Breast epithelium (tissue), 4 donors: ENCODE results near the gene DNASE1L2. TPM values are rescaled to one million over a fixed set of nuclear protein-coding genes. Genes with fewer than 3 reads are reported as not detected.

Experiments
- DNase-seq, 2 donors: peaks; one replicate each; pipeline ENCODE4 v3.0.0-alpha.2; 2019; ENCODE audit warnings: low spot score in 2 of 2
- H3K27ac ChIP-seq, 2 donors: fragments of 200-600 bp; sonication (generic) in 1 of 2; one replicate each; pipeline ENCODE4 v1.5.1; 2016 to 2019; ENCODE audit warnings: mild to moderate bottlenecking in 1 of 2
- H3K27me3 ChIP-seq, 2 donors: fragments of 200-600 bp; sonication (generic) in 1 of 2; one replicate each; pipeline versions ENCODE4 v1.5.1 to v1.6.0; 2017 to 2019; ENCODE audit warnings: control low read depth in 1 of 2, mild to moderate bottlenecking in 1 of 2
- H3K36me3 ChIP-seq: fragments of 200-600 bp; one replicate; pipeline ENCODE4 v1.5.1; 2019
- H3K4me1 ChIP-seq, 2 donors: fragments of 200-600 bp; sonication (generic); one replicate each; pipeline ENCODE4 v1.5.1; 2016 to 2019; ENCODE audit warnings: control low read depth in 1 of 2
- H3K4me3 ChIP-seq, 3 donors: fragments of 200-600 bp; sonication (generic); 1 replicate in 2 of 3; 2 replicates in 1 of 3; pipeline ENCODE4 v1.5.1; 2016 to 2019; ENCODE audit warnings: mild to moderate bottlenecking in 3 of 3, moderate library complexity in 2 of 3
- H3K9me3 ChIP-seq, 2 donors: fragments of 200-600 bp; sonication (generic) in 1 of 2; one replicate each; pipeline ENCODE4 v1.5.1; 2016 to 2019; ENCODE audit warnings: control low read depth in 1 of 2
- POLR2A ChIP-seq: fragments of 450-650 bp; IDR thresholded peaks from one replicate; pipeline ENCODE4 v1.6.1; 2016; ENCODE audit warnings: antibody characterized with exemption, mild to moderate bottlenecking, moderate library complexity
- POLR2AphosphoS5 ChIP-seq, 3 donors: sonication (generic); formaldehyde crosslinking; IDR thresholded peaks; one replicate each; pipeline ENCODE4 v1.6.1; 2017; ENCODE audit warnings: antibody characterized with exemption in 3 of 3
- intact Hi-C: fragments of 100-400 bp; cut with DNase I; formaldehyde crosslinking; loops from one replicate; pipeline ENCODE4 v1.15.1; 2023; ENCODE audit warnings: low total_unique reads
- total RNA-seq, 3 donors: library from RNA; depleted of rRNA; stranded (reverse); fragments of >200 nt; gene quantifications; one replicate each; pipeline ENCODE4 v1.1.0, GENCODE V29; 2016
- TF ChIP-seq, protein P1 (sequence below), 3 donors: fragments of 450-650 bp; IDR thresholded peaks; one replicate each; pipeline ENCODE4 v1.5.1; 2016 to 2017; ENCODE audit warnings: antibody characterized with exemption in 3 of 3, mild to moderate bottlenecking in 3 of 3, moderate library complexity in 3 of 3

Gene DNASE1L2
- total RNA-seq, 3 donors from 2014 or later, result 0.59 to 0.66 TPM; not detected in 1

DNA sequence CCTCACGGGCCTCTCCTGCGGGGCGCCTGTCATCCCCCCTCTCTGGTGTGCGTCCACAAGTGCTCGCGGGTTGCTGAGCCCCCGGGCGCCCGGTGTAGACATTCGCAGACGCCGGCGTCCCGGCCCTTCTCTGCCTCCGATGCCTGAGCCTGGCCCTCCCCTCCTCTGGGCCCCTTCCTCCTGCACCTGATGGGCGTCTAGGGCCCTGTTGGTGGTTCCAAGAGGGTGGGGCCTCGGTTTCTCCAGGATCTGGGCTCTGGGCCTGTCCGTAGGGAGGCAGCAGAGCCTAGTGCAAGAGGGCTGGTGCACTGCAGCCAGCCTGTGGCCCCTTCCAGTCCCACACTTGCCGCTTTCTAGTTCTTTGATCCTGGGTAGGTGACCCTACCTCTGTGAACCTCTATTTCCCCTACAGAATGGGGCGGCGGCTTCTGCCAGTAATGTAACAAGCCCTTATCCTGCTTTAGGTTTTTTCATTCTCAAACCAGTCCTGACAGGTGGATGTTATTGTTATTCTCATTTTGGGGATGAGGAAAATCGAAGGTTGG lies 12.2 kb upstream of the DNASE1L2 start:
- H3K27ac ChIP-seq, result peak overlapping the region; percentile 86 to 87
- no peaks in the 10 kb centered on the region for H3K36me3 ChIP-seq
- TF ChIP-seq POLR2AphosphoS5 (IDR thresholded peaks at IDR 0.05), result no peak
- TF ChIP-seq, protein P1, sequence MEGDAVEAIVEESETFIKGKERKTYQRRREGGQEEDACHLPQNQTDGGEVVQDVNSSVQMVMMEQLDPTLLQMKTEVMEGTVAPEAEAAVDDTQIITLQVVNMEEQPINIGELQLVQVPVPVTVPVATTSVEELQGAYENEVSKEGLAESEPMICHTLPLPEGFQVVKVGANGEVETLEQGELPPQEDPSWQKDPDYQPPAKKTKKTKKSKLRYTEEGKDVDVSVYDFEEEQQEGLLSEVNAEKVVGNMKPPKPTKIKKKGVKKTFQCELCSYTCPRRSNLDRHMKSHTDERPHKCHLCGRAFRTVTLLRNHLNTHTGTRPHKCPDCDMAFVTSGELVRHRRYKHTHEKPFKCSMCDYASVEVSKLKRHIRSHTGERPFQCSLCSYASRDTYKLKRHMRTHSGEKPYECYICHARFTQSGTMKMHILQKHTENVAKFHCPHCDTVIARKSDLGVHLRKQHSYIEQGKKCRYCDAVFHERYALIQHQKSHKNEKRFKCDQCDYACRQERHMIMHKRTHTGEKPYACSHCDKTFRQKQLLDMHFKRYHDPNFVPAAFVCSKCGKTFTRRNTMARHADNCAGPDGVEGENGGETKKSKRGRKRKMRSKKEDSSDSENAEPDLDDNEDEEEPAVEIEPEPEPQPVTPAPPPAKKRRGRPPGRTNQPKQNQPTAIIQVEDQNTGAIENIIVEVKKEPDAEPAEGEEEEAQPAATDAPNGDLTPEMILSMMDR (IDR thresholded peaks at IDR 0.05), result no peak
- no peak for TF ChIP-seq POLR2A
- no peaks in the 10 kb centered on the region for H3K9me3 ChIP-seq
- H3K27me3 ChIP-seq, result no peaks in the 10 kb centered on the region
- intact Hi-C loops, result no loop called here
- DNase-seq, result peak in 1 of 2 donors; percentile 35
- H3K4me1 ChIP-seq, result peaks cover 4 to 12% of the 10 kb centered on the region in 2 donors
- H3K4me3 ChIP-seq, result peak overlapping the region; percentile 80 to 96 (median 86)

- TF ChIP-seq POLR2A, result no peak
- no peak for TF ChIP-seq POLR2AphosphoS5 (IDR thresholded peaks at IDR 0.05)
- TF ChIP-seq, protein P1 (IDR thresholded peaks at IDR 0.05), result no peak
- no peaks in the 10 kb centered on the region for H3K9me3 ChIP-seq
- peaks cover 4% of the 10 kb centered on the region for H3K36me3 ChIP-seq
- peak overlapping the region in 1 of 2 donors; percentile 35 for H3K27ac ChIP-seq
- peaks cover 4 to 12% of the 10 kb centered on the region in 2 donors for H3K4me1 ChIP-seq
- H3K4me3 ChIP-seq, result no peak overlapping the region
- intact Hi-C loops, result no loop called here
- DNase-seq, result peak in 1 of 2 donors; percentile 71
- H3K27me3 ChIP-seq, result no peaks in the 10 kb centered on the region
Observed at GRCh38 chr16:2226245-2226793, 9.9 kb upstream of the DNASE1L2 start.

DNA sequence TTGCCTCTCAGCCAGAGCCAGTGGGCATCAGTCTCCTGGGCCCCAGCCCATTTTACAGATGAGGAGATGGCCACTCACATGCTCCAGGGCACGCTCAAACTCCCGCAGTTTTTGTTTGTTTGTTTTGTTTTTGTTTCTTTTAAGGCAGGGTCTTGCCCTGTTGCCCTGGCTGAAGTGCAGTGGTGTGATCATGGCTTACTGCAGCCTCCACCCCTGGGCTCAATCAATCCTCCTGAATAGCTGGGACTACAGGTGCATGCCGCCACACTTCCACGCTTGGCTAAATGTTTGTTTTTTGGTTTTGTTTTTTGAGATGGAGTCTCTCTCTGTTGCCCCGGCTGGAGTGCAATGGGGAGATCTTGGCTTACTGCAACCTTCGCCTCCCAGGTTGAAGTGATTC lies 9.3 kb upstream of the DNASE1L2 start:
- intact Hi-C loops, result no loop called here
- Histone ChIP-seq H3K36me3 (peaks cover 10% of the 10 kb centered on the region), H3K4me1 (peaks cover 4 to 12% of the 10 kb centered on the region in 2 donors), H3K4me3 (no peak overlapping the region), H3K9me3 (no peaks in the 10 kb centered on the region), H3K27ac (no peak overlapping the region), H3K27me3 (no peaks in the 10 kb centered on the region)
- TF ChIP-seq POLR2AphosphoS5 (IDR thresholded peaks at IDR 0.05) (no peak), POLR2A (no peak)
- TF ChIP-seq, protein P1 (IDR thresholded peaks at IDR 0.05), result no peak
- no peak for DNase-seq

- no peaks in the 10 kb centered on the region for H3K9me3 ChIP-seq
- no peak for TF ChIP-seq POLR2AphosphoS5 (IDR thresholded peaks at IDR 0.05)
- peaks cover 16% of the 10 kb centered on the region for H3K36me3 ChIP-seq
- peaks cover 4 to 12% of the 10 kb centered on the region in 2 donors for H3K4me1 ChIP-seq
- DNase-seq, result peak in 1 of 2 donors; percentile 67
- no peak overlapping the region for H3K4me3 ChIP-seq
- H3K27ac ChIP-seq, result no peak overlapping the region
- no peaks in the 10 kb centered on the region for H3K27me3 ChIP-seq
- intact Hi-C loops, result no loop called here
Observed at GRCh38 chr16:2228161-2228824, 8.0 kb upstream of the DNASE1L2 start.

DNA sequence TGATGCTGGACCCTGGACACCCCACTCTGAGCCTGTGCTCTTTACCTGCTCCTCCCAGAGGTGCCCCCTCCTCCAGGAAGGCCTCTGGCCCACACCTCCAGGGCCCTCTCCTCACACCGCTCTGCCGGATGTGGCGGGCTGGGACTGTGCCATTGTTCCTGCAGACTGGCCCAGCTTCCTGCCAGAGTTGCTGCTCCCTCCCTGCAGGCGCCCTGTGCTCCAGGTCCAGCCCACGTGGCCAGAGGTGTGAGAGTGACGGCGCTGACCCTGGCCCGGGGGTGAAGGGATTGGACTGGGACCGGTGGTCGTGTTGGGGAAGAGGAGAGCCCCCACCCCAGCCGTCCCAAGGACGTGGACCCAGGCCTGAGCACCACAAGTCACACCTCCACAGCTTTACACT lies 7.2 kb upstream of the DNASE1L2 start:
- no peak for TF ChIP-seq POLR2A
- no peak for TF ChIP-seq POLR2AphosphoS5 (IDR thresholded peaks at IDR 0.05)
- TF ChIP-seq, protein P1 (IDR thresholded peaks at IDR 0.05), result no peak
- Histone ChIP-seq H3K27ac (no peak overlapping the region), H3K4me1 (peaks cover 4 to 11% of the 10 kb centered on the region in 2 donors), H3K36me3 (peaks cover 23% of the 10 kb centered on the region), H3K9me3 (no peaks in the 10 kb centered on the region), H3K4me3 (no peak overlapping the region), H3K27me3 (no peaks in the 10 kb centered on the region)
- DNase-seq, result no peak
- intact Hi-C loops, result no loop called here
